Right atrium auricular region (tissue), 2 donors: ENCODE measurements around the gene PPM1E. TPM values are rescaled to one million over a fixed set of nuclear protein-coding genes. Genes with fewer than 3 reads are reported as not detected.
"Not testable (repeated sequence)": the region's sequence is repeated elsewhere in the genome, so short reads cannot be mapped to it uniquely, and the experiment has no call there.

Experiments used
- DNase-seq: peaks from one replicate; pipeline ENCODE4 v3.0.0-alpha.2; 2019; ENCODE audit warnings: low spot score
- H3K27ac ChIP-seq, 2 donors: fragments of 200-600 bp; sonication (generic); 1 replicate in 1 of 2; 2 replicates in 1 of 2; pipeline ENCODE4 v1.5.1; 2016 to 2019
- H3K27me3 ChIP-seq, 2 donors: fragments of 200-600 bp; sonication (generic); one replicate each; pipeline versions ENCODE4 v1.5.1 to v1.6.0; 2017 to 2019
- H3K36me3 ChIP-seq: fragments of 200-600 bp; sonication (generic); one replicate; pipeline ENCODE4 v1.5.1; 2016
- H3K4me1 ChIP-seq, 2 donors: fragments of 200-600 bp; sonication (generic); one replicate each; pipeline versions ENCODE4 v1.5.1 to v1.6.0; 2017 to 2019
- H3K4me3 ChIP-seq, 2 donors: fragments of 200-600 bp; sonication (generic); 1 replicate in 1 of 2; 2 replicates in 1 of 2; pipeline ENCODE4 v1.5.1; 2017 to 2019; ENCODE audit warnings: mild to moderate bottlenecking in 1 of 2, moderate library complexity in 1 of 2
- H3K9me3 ChIP-seq, 2 donors: fragments of 200-600 bp; sonication (generic); one replicate each; pipeline ENCODE4 v1.5.1; 2019
- CTCF ChIP-seq, 2 donors: fragments of 200-600 bp; sonication (generic); IDR thresholded peaks; one replicate each; pipeline ENCODE4 v1.5.1; 2019; ENCODE audit warnings: antibody characterized with exemption in 2 of 2
- total RNA-seq, 2 donors: library from RNA; depleted of rRNA; stranded (reverse); fragments of >200 nt; gene quantifications; one replicate each; pipeline ENCODE4 v1.1.0, GENCODE V29; 2016

PPM1E gene
- total RNA-seq, 2 donors from 2014 or later: 1.2 to 5.3 TPM

GRCh38 chr17:58783380-58783779, 27.7 kb downstream of the PPM1E start:
- TF ChIP-seq CTCF (IDR thresholded peaks at IDR 0.05): no peak
- Histone ChIP-seq H3K9me3 (no peaks in the 10 kb centered on the region), H3K4me1 (peaks cover 0 to 8% of the 10 kb centered on the region in 2 donors), H3K27ac (no peak overlapping the region), H3K4me3 (no peak overlapping the region), H3K27me3 (no peaks in the 10 kb centered on the region), H3K36me3 (no peaks in the 10 kb centered on the region)
- DNase-seq: no peak

- no peak for DNase-seq
- Histone ChIP-seq H3K36me3 (no peaks in the 10 kb centered on the region), H3K27ac (no peak overlapping the region), H3K27me3 (no peaks in the 10 kb centered on the region), H3K9me3 (no peaks in the 10 kb centered on the region), H3K4me1 (peaks cover 0 to 8% of the 10 kb centered on the region in 2 donors), H3K4me3 (no peak overlapping the region)
- no peak for TF ChIP-seq CTCF (IDR thresholded peaks at IDR 0.05)
Observed at GRCh38 chr17:58785097-58785496, 29.4 kb downstream of the PPM1E start.

- Histone ChIP-seq H3K4me3 (no peak overlapping the region), H3K27me3 (no peaks in the 10 kb centered on the region), H3K4me1 (peaks cover 0 to 8% of the 10 kb centered on the region in 2 donors), H3K36me3 (no peaks in the 10 kb centered on the region), H3K9me3 (no peaks in the 10 kb centered on the region), H3K27ac (no peak overlapping the region)
- no peak for TF ChIP-seq CTCF (IDR thresholded peaks at IDR 0.05)
- no peak for DNase-seq
Observed at GRCh38 chr17:58786586-58787295, 31.1 kb downstream of the PPM1E start.

GRCh38 chr17:58788199-58788598, 32.5 kb downstream of the PPM1E start:
- no peak for DNase-seq
- H3K27me3 ChIP-seq: no peaks in the 10 kb centered on the region
- TF ChIP-seq CTCF (IDR thresholded peaks at IDR 0.05): no peak
- no peaks in the 10 kb centered on the region for H3K36me3 ChIP-seq
- peaks cover 0 to 8% of the 10 kb centered on the region in 2 donors for H3K4me1 ChIP-seq
- H3K9me3 ChIP-seq: no peaks in the 10 kb centered on the region
- no peak overlapping the region for H3K4me3 ChIP-seq
- no peak overlapping the region for H3K27ac ChIP-seq

- H3K9me3 ChIP-seq: no peaks in the 10 kb centered on the region
- H3K27ac ChIP-seq: no peak overlapping the region
- H3K36me3 ChIP-seq: no peaks in the 10 kb centered on the region
- no peak for DNase-seq
- H3K4me3 ChIP-seq: no peak overlapping the region
- TF ChIP-seq CTCF (IDR thresholded peaks at IDR 0.05): no peak
- peaks cover 0 to 8% of the 10 kb centered on the region in 2 donors for H3K4me1 ChIP-seq
- H3K27me3 ChIP-seq: no peaks in the 10 kb centered on the region
Observed at GRCh38 chr17:58789160-58789559, 33.5 kb downstream of the PPM1E start.

- Histone ChIP-seq H3K27me3 (no peaks in the 10 kb centered on the region), H3K36me3 (no peaks in the 10 kb centered on the region), H3K27ac (no peak overlapping the region), H3K9me3 (peaks cover 0 to 3% of the 10 kb centered on the region in 2 donors), H3K4me1 (peaks cover 0 to 8% of the 10 kb centered on the region in 2 donors), H3K4me3 (no peak overlapping the region)
- DNase-seq: no peak
- no peak for TF ChIP-seq CTCF (IDR thresholded peaks at IDR 0.05)
Observed at GRCh38 chr17:58789831-58790230, 34.2 kb downstream of the PPM1E start.

- not testable (repeated sequence) for H3K36me3 ChIP-seq, H3K4me3 ChIP-seq, H3K27ac ChIP-seq, H3K9me3 ChIP-seq, H3K4me1 ChIP-seq, DNase-seq, H3K27me3 ChIP-seq
Observed at GRCh38 chr17:58794508-58794907, 38.9 kb downstream of the PPM1E start.
